Fibroblast of mammary gland (primary cell): Measurements from ENCODE around the gene TM7SF3.

Experiments
- DNase-seq: peaks from one replicate; pipeline ENCODE4 v3.0.0-alpha.2; 2010; ENCODE audit warnings: low read depth
- H3K4me3 ChIP-seq: 2 replicates; pipeline ENCODE4 v1.5.1; 2011; ENCODE audit warnings: low read depth, mild to moderate bottlenecking, low read length, moderate library complexity; ENCODE audit not compliant: control insufficient read depth
- TF ChIP-seq, protein P1 (sequence below): conservative IDR thresholded peaks from 2 replicates; pipeline ENCODE4 v1.5.1; 2011; ENCODE audit warnings: low read depth, low read length, inconsistent platforms; ENCODE audit not compliant: control insufficient read depth, insufficient read depth

The TM7SF3 gene, protein sequence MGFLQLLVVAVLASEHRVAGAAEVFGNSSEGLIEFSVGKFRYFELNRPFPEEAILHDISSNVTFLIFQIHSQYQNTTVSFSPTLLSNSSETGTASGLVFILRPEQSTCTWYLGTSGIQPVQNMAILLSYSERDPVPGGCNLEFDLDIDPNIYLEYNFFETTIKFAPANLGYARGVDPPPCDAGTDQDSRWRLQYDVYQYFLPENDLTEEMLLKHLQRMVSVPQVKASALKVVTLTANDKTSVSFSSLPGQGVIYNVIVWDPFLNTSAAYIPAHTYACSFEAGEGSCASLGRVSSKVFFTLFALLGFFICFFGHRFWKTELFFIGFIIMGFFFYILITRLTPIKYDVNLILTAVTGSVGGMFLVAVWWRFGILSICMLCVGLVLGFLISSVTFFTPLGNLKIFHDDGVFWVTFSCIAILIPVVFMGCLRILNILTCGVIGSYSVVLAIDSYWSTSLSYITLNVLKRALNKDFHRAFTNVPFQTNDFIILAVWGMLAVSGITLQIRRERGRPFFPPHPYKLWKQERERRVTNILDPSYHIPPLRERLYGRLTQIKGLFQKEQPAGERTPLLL

GRCh38 chr12:27014085-27014858 lies at the start of gene TM7SF3:
TSS of gene TM7SF3 (minus strand) at chr12:27014384. CDS start at chr12:27014168, 216 bp downstream.
- peak; percentile 80 for DNase-seq
- H3K4me3 ChIP-seq = peak within 1 kb of the TSS; percentile 93
- TF ChIP-seq, protein P1, sequence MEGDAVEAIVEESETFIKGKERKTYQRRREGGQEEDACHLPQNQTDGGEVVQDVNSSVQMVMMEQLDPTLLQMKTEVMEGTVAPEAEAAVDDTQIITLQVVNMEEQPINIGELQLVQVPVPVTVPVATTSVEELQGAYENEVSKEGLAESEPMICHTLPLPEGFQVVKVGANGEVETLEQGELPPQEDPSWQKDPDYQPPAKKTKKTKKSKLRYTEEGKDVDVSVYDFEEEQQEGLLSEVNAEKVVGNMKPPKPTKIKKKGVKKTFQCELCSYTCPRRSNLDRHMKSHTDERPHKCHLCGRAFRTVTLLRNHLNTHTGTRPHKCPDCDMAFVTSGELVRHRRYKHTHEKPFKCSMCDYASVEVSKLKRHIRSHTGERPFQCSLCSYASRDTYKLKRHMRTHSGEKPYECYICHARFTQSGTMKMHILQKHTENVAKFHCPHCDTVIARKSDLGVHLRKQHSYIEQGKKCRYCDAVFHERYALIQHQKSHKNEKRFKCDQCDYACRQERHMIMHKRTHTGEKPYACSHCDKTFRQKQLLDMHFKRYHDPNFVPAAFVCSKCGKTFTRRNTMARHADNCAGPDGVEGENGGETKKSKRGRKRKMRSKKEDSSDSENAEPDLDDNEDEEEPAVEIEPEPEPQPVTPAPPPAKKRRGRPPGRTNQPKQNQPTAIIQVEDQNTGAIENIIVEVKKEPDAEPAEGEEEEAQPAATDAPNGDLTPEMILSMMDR = peak; percentile 51

DNA sequence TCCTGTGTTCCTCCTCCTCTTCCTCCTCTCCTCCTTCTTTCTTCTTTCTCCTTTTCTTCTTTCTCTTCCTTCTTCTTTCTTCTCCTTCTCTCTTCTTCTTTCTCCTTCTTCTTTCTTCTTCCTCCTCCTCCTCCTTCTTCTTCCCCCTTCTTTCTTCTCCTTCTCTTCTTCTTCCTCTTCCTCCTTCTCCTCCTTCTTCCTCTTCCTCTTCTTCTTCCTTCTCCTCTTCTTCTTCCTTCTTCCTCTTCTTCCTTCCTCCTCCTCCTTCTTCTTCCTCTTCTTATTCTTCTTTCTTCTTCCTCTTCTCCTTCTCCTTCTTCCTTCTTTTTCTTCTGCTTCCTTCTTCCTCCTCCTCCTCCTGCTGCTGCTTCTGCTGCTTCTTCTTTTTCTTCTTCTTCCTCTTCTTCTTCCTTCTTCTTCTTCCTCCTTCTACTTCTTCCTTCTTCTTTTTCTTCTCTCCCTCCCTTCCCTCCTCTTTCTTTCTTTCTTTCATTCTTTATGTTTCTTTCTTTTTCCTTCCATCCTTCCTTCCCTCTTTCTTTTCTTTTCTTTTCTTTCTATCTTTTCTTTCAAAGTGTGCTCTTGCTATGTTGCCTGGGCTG lies 49.2 kb upstream of the TM7SF3 start:
- H3K4me3 ChIP-seq = no peak overlapping the region
- TF ChIP-seq, protein P1 = no peak
- no peak for DNase-seq

- no peak for DNase-seq
- TF ChIP-seq, protein P1 = no peak
- H3K4me3 ChIP-seq = no peak overlapping the region
Measured at GRCh38 chr12:27061317-27061716, 47.1 kb upstream of the TM7SF3 start.

DNA sequence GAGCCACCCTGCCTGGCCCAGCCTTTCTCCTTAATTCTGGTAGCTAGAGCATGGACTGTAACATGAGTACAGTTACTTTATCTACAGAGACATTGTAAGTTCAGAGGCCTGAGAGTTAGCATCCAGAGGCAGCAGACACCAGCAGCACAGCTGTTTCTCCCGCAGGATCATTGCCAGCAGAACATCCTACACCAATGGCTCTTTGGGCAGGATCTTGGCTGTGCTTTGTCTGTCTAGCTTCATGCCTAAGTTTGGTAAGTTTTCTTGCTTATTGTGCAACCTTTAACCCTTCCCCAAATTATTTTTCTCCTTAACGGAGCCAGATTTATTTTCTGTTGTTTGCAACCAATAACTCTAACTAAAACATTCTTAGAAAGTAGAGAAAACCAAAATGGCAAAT lies 46.6 kb upstream of the TM7SF3 start:
- H3K4me3 ChIP-seq = no peak overlapping the region
- peak; percentile 34 for DNase-seq
- TF ChIP-seq, protein P1 = no peak

DNA sequence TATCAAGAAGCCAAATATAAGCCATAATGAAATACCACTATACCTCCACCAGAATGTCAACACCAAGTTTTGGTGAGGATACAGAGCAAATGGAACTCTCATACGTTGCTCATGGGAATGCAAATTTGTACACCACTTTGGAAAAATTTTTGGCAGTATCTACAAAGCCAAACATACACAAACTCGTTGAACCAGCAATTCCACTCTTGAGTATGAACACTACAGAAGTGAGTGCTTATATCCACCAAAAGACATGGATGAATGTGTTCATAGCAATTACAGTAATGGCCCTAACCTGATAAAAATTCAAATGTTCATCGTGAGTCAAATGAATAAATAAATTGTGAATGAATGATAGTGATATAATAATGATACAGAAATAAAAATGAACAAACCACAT lies 43.4 kb upstream of the TM7SF3 start:
- H3K4me3 ChIP-seq = no peak overlapping the region
- no peak for DNase-seq
- TF ChIP-seq, protein P1 = no peak

GRCh38 chr12:27055966-27056365 lies 41.8 kb upstream of the TM7SF3 start:
- H3K4me3 ChIP-seq = no peak overlapping the region
- DNase-seq = no peak
- TF ChIP-seq, protein P1 = no peak
